ENCODE results near the gene NPHP4. TPM values are rescaled to one million over a fixed set of nuclear protein-coding genes. Genes with fewer than 3 reads are reported as not detected.

NPHP4 gene
- total and polyA plus RNA-seq, 2 donors (not counting 3 experiments of a cell fraction or from before 2014, with no cell fraction given), result 4.4 to 11.7 TPM

DNA sequence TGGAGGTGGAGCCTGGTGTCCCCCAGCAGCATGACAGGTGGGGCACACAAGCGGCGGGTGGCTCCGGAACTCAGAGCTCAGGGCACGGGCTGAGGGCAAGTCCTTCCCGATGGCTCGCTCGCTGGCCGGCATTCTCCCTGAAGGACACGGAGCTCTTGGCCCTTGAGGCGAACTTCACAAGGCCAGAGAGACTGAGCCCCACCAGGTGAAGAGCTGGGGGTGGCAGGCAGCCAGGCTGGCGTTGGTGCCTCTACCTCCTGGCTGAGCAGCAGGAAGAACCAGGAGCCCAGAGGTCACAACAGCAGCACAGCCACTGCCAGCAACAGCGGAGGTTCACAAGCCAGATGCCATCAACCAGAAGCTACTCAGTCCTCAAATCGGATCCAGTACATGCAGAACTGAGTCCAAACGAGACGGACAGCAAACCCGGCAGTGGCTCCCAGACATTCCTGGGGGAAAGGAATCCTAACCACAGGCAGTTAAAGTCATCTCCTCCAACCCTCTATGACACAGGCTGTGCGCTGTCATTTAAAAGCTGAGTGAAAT is 54.1 kb downstream of the NPHP4 start:
- H2AFZ ChIP-seq (ENCODE audit: low read depth, low read length), result no peak overlapping the region
- no TSS peak for BruUV-seq (replicated peaks)
- CTCF ChIA-PET, result no interaction called here
- no peaks in the 10 kb centered on the region for H3K79me2 ChIP-seq (ENCODE audit: control insufficient read depth, insufficient read depth, low read length)
- intact Hi-C loops (cut with micrococcal nuclease) (no loop called here), dilution Hi-C loops (cut with MboI; ENCODE audit: extremely low pct_ligation_motif_present, low sequenced_read_pairs) (no loop called here)
- TF ChIP-seq, protein P1, sequence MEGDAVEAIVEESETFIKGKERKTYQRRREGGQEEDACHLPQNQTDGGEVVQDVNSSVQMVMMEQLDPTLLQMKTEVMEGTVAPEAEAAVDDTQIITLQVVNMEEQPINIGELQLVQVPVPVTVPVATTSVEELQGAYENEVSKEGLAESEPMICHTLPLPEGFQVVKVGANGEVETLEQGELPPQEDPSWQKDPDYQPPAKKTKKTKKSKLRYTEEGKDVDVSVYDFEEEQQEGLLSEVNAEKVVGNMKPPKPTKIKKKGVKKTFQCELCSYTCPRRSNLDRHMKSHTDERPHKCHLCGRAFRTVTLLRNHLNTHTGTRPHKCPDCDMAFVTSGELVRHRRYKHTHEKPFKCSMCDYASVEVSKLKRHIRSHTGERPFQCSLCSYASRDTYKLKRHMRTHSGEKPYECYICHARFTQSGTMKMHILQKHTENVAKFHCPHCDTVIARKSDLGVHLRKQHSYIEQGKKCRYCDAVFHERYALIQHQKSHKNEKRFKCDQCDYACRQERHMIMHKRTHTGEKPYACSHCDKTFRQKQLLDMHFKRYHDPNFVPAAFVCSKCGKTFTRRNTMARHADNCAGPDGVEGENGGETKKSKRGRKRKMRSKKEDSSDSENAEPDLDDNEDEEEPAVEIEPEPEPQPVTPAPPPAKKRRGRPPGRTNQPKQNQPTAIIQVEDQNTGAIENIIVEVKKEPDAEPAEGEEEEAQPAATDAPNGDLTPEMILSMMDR (IDR thresholded peaks at IDR 0.05; ENCODE audit: extremely low read depth in 1 of 2, insufficient read depth in 1 of 2, low read depth in 1 of 2, low read length in 2 of 2), result no peak
- TF ChIP-seq MYC (IDR thresholded peaks at IDR 0.05; ENCODE audit: low read depth, low read length), result no peak
- no peak for TF ChIP-seq GATA2 (IDR thresholded peaks at IDR 0.05; ENCODE audit: insufficient read depth, insufficient read length, low read depth, low read length)
- no peak for TF ChIP-seq POLR2AphosphoS5 (IDR thresholded peaks at IDR 0.05; ENCODE audit: insufficient read depth, low read depth, low read length)
- TF ChIP-seq POLR2A (IDR thresholded peaks at IDR 0.05; ENCODE audit: low read depth, low read length), result no peak
- no peak for TF ChIP-seq FOS (IDR thresholded peaks at IDR 0.05; ENCODE audit: borderline replicate concordance, insufficient read depth, low read length)
- TF ChIP-seq JUN (IDR thresholded peaks at IDR 0.05; ENCODE audit: borderline replicate concordance, insufficient read depth, insufficient read length, low read depth), result no peak
- TF ChIP-seq, protein P2, sequence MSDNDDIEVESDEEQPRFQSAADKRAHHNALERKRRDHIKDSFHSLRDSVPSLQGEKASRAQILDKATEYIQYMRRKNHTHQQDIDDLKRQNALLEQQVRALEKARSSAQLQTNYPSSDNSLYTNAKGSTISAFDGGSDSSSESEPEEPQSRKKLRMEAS (IDR thresholded peaks at IDR 0.05; ENCODE audit: insufficient read depth, insufficient read length), result no peak
- no peak for TF ChIP-seq EZH2 (IDR thresholded peaks at IDR 0.05; ENCODE audit: borderline replicate concordance, low read depth, low read length, severe bottlenecking)
- no peaks in the 10 kb centered on the region for H4K20me1 ChIP-seq (replicated peaks; ENCODE audit: control insufficient read depth, extremely low read depth, insufficient read depth, low read length)
- H3K9me3 ChIP-seq (replicated peaks; ENCODE audit: control insufficient read depth, insufficient read depth, low read length), result no peaks in the 10 kb centered on the region
- FAIRE-seq, result no peak
- H3K36me3 ChIP-seq (ENCODE audit: control insufficient read depth in 2 of 2, extremely low read depth in 1 of 2, insufficient read depth in 2 of 2, low read length in 2 of 2), result peaks cover 0 to 4% of the 10 kb centered on the region in 2 experiments
- H3K27me3 ChIP-seq (ENCODE audit: control insufficient read depth in 2 of 2, insufficient read depth in 2 of 2, low read length in 2 of 2), result no peaks in the 10 kb centered on the region
- no peak overlapping the region for H3K27ac ChIP-seq (ENCODE audit: insufficient read depth, low read depth, low read length)
- H3K9me1 ChIP-seq (replicated peaks; ENCODE audit: control insufficient read depth, extremely low read depth, insufficient read depth, low read length), result no peaks in the 10 kb centered on the region
- H3K4me3 ChIP-seq (replicated peaks in 1 of 3; ENCODE audit: insufficient read depth in 1 of 3, low read depth in 1 of 3, low read length in 3 of 3), result no peak overlapping the region
- H3K9ac ChIP-seq (replicated peaks; ENCODE audit: extremely low read depth, insufficient read depth, low read length), result no peak overlapping the region
- H3K4me2 ChIP-seq (ENCODE audit: insufficient read depth, low read length), result no peak overlapping the region
- H3K4me1 ChIP-seq (ENCODE audit: control insufficient read depth, extremely low read depth, insufficient read depth, low read length), result no peaks in the 10 kb centered on the region
- DNase-seq (ENCODE audit: low read depth, low spot score), result no peak
- POLR2A ChIA-PET, result interaction anchor here (0.6 kb wide), 1 partner anchor 1607 kb away, joined by 6 read pairs; no protein-coding TSS in a partner anchor

All from endothelial cell of umbilical vein (primary cell).